ENCODE results near the gene ZNF563. TPM values are rescaled to one million over a fixed set of nuclear protein-coding genes. Genes with fewer than 3 reads are reported as not detected.

ZNF563 gene
- total and polyA plus RNA-seq, 10 of the 15 experiments (the other 5 are each of a cell fraction or from before 2014, with no cell fraction given) = 1.7 to 6.4 (median 2.8) TPM

GRCh38 chr19:12294249-12295158 lies 38.9 kb downstream of the ZNF563 start, which contains the start of gene ZNF44 (continued):
- TF ChIP-seq, protein P1, sequence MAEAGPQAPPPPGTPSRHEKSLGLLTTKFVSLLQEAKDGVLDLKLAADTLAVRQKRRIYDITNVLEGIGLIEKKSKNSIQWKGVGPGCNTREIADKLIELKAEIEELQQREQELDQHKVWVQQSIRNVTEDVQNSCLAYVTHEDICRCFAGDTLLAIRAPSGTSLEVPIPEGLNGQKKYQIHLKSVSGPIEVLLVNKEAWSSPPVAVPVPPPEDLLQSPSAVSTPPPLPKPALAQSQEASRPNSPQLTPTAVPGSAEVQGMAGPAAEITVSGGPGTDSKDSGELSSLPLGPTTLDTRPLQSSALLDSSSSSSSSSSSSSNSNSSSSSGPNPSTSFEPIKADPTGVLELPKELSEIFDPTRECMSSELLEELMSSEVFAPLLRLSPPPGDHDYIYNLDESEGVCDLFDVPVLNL (IDR thresholded peaks at IDR 0.05; ENCODE audit: low read depth, low read length) = 0 out of 2 replicates have a peak, but pooled peaks have one; percentile 28
- 0 out of 2 replicates have a peak, but pooled peaks have one; percentile 42 for TF ChIP-seq TBL1XR1 (IDR thresholded peaks at IDR 0.05; ENCODE audit: low read depth, low read length)
- TF ChIP-seq HDGF (IDR thresholded peaks at IDR 0.05) = no peak
- TF ChIP-seq MYB (IDR thresholded peaks at IDR 0.05; ENCODE audit: borderline replicate concordance, low read depth, low read length) = no peak
- TF ChIP-seq SIX5 (IDR thresholded peaks at IDR 0.05; ENCODE audit: low read depth, low read length, severe bottlenecking) = no peak
- TF ChIP-seq ZNF384 (IDR thresholded peaks at IDR 0.05; ENCODE audit: borderline replicate concordance, low read depth, low read length) = no peak
- TF ChIP-seq HCFC1 (IDR thresholded peaks at IDR 0.05; ENCODE audit: low read length) = no peak
- peak; percentile 75 for TF ChIP-seq POLR2AphosphoS5 (IDR thresholded peaks at IDR 0.05; ENCODE audit: low read length)
- TF ChIP-seq POLR2A (IDR thresholded peaks at IDR 0.05; ENCODE audit: low read depth, low read length) = peak; percentile 92
- TF ChIP-seq MTA2 (IDR thresholded peaks at IDR 0.05; ENCODE audit: low read depth) = 0 out of 2 replicates have a peak, but pooled peaks have one; percentile 6
- TF ChIP-seq MEF2A (IDR thresholded peaks at IDR 0.05; ENCODE audit: insufficient read depth, low read depth, low read length) = no peak
- TF ChIP-seq SKIL (IDR thresholded peaks at IDR 0.05; ENCODE audit: low read depth, poor library complexity, severe bottlenecking) = no peak
- 0 out of 2 replicates have a peak, but pooled peaks have one; percentile 36 for TF ChIP-seq SMARCA5 (IDR thresholded peaks at IDR 0.05)
- peak; percentile 58 for TF ChIP-seq SPI1 (IDR thresholded peaks at IDR 0.05; ENCODE audit: borderline replicate concordance, insufficient read depth, low read depth, low read length)
- no peak for TF ChIP-seq ETV6 (conservative IDR thresholded peaks at IDR 0.05 in 1 of 2, IDR thresholded peaks at IDR 0.05 in 1 of 2; ENCODE audit: borderline replicate concordance in 1 of 2, low read depth in 1 of 2)
- TF ChIP-seq, protein P2, sequence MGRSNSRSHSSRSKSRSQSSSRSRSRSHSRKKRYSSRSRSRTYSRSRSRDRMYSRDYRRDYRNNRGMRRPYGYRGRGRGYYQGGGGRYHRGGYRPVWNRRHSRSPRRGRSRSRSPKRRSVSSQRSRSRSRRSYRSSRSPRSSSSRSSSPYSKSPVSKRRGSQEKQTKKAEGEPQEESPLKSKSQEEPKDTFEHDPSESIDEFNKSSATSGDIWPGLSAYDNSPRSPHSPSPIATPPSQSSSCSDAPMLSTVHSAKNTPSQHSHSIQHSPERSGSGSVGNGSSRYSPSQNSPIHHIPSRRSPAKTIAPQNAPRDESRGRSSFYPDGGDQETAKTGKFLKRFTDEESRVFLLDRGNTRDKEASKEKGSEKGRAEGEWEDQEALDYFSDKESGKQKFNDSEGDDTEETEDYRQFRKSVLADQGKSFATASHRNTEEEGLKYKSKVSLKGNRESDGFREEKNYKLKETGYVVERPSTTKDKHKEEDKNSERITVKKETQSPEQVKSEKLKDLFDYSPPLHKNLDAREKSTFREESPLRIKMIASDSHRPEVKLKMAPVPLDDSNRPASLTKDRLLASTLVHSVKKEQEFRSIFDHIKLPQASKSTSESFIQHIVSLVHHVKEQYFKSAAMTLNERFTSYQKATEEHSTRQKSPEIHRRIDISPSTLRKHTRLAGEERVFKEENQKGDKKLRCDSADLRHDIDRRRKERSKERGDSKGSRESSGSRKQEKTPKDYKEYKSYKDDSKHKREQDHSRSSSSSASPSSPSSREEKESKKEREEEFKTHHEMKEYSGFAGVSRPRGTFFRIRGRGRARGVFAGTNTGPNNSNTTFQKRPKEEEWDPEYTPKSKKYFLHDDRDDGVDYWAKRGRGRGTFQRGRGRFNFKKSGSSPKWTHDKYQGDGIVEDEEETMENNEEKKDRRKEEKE (IDR thresholded peaks at IDR 0.05) = no peak
- TF ChIP-seq TARDBP (IDR thresholded peaks at IDR 0.05; ENCODE audit: borderline replicate concordance) = no peak
- TF ChIP-seq CBFB (IDR thresholded peaks at IDR 0.05; ENCODE audit: low read depth) = no peak
- TF ChIP-seq ZNF622 (IDR thresholded peaks at IDR 0.05) = no peak
- no peak for TF ChIP-seq BCL11A (IDR thresholded peaks at IDR 0.05; ENCODE audit: low read depth, low read length)
- no peak for TF ChIP-seq RELA (IDR thresholded peaks at IDR 0.05; ENCODE audit: borderline replicate concordance, partially characterized antibody)
- TF ChIP-seq NR2C2 (IDR thresholded peaks at IDR 0.05; ENCODE audit: borderline replicate concordance, control insufficient read depth, insufficient read length, low read depth) = no peak
- peak; percentile 97 for TF ChIP-seq SP1 (IDR thresholded peaks at IDR 0.05; ENCODE audit: low read depth, low read length)

Measured in GM12878 (cell line).